Suprapubic skin (tissue), 4 donors: ENCODE measurements around the gene ACTL9. TPM values are rescaled to one million over a fixed set of nuclear protein-coding genes. Genes with fewer than 3 reads are reported as not detected.
"Not testable (repeated sequence)": the region's sequence is repeated elsewhere in the genome, so short reads cannot be mapped to it uniquely, and the experiment has no call there.

Source experiments
- DNase-seq, 2 donors: peaks; one replicate each; pipeline ENCODE4 v3.0.0-alpha.2; 2019; ENCODE audit warnings: low spot score in 2 of 2
- H3K27ac ChIP-seq: fragments of 200-600 bp; sonication (generic); one replicate; pipeline ENCODE4 v1.5.1; 2019
- H3K27me3 ChIP-seq: fragments of 200-600 bp; sonication (generic); one replicate; pipeline ENCODE4 v1.5.1; 2019
- H3K36me3 ChIP-seq: fragments of 200-600 bp; sonication (generic); one replicate; pipeline ENCODE4 v1.5.1; 2019
- H3K4me1 ChIP-seq: fragments of 200-600 bp; sonication (generic); one replicate; pipeline ENCODE4 v1.5.1; 2019
- H3K4me3 ChIP-seq: fragments of 200-600 bp; sonication (generic); one replicate; pipeline ENCODE4 v1.5.1; 2019; ENCODE audit warnings: mild to moderate bottlenecking
- H3K9me3 ChIP-seq: fragments of 200-600 bp; sonication (generic); one replicate; pipeline ENCODE4 v1.5.1; 2019
- EP300 ChIP-seq: sonication (generic); formaldehyde crosslinking; IDR thresholded peaks from one replicate; pipeline ENCODE4 v1.6.1; 2017; ENCODE audit warnings: antibody characterized with exemption
- POLR2A ChIP-seq, 2 donors: fragments of 450-650 bp; IDR thresholded peaks; one replicate each; pipeline ENCODE4 v1.6.1; 2017; ENCODE audit warnings: antibody characterized with exemption in 2 of 2, mild to moderate bottlenecking in 2 of 2, moderate library complexity in 2 of 2
- POLR2AphosphoS5 ChIP-seq, 3 donors: sonication (generic); formaldehyde crosslinking; IDR thresholded peaks; one replicate each; pipeline ENCODE4 v1.6.1; 2017; ENCODE audit warnings: antibody characterized with exemption in 3 of 3
- WGBS: methylation state at CpG from one replicate; pipeline ENCODE4 v1.1.5; 2018; 5-methylcytosine and 5-hydroxymethylcytosine counted together
- total RNA-seq, 4 donors: library from RNA; depleted of rRNA; stranded (reverse); fragments of >200 nt; gene quantifications; one replicate each; pipeline ENCODE4 v1.1.0, GENCODE V29; 2016
- TF ChIP-seq, protein P1 (sequence below), 2 donors: fragments of 200-600 bp in 1 of 2; fragments of 450-650 bp in 1 of 2; sonication (generic) in 1 of 2; IDR thresholded peaks; one replicate each; pipeline ENCODE4 v1.5.1; 2016 to 2019; ENCODE audit warnings: antibody characterized with exemption in 2 of 2, mild to moderate bottlenecking in 1 of 2, moderate library complexity in 1 of 2

The ACTL9 gene
- total RNA-seq, 4 donors from 2014 or later, result not detected

DNA sequence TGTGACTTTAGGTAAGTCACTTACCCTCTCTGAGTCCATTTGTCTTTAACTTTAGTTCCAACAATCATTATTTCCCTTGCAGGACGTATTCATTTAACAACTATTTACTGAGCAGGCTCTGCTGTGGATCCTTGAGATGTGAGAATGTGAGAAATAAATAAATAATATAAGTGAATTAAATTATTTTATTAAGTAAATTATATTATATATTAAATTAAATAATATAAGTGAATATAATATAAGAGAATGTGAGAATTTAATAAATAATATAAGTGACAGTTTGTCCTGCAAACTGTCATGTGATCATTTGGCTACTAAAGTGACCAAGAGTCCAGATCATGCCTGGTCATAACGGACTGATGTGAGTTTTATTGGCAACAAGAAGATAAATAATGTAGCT is 23.4 kb upstream of the ACTL9 start:
- no peak for TF ChIP-seq POLR2AphosphoS5 (IDR thresholded peaks at IDR 0.05)
- TF ChIP-seq, protein P1, sequence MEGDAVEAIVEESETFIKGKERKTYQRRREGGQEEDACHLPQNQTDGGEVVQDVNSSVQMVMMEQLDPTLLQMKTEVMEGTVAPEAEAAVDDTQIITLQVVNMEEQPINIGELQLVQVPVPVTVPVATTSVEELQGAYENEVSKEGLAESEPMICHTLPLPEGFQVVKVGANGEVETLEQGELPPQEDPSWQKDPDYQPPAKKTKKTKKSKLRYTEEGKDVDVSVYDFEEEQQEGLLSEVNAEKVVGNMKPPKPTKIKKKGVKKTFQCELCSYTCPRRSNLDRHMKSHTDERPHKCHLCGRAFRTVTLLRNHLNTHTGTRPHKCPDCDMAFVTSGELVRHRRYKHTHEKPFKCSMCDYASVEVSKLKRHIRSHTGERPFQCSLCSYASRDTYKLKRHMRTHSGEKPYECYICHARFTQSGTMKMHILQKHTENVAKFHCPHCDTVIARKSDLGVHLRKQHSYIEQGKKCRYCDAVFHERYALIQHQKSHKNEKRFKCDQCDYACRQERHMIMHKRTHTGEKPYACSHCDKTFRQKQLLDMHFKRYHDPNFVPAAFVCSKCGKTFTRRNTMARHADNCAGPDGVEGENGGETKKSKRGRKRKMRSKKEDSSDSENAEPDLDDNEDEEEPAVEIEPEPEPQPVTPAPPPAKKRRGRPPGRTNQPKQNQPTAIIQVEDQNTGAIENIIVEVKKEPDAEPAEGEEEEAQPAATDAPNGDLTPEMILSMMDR (IDR thresholded peaks at IDR 0.05), result no peak
- TF ChIP-seq POLR2A (IDR thresholded peaks at IDR 0.05), result no peak
- no peak for TF ChIP-seq EP300
- no peak overlapping the region for H3K27ac ChIP-seq
- WGBS, result 54% methylated on average over 2 of the region's 2 CpGs

DNA sequence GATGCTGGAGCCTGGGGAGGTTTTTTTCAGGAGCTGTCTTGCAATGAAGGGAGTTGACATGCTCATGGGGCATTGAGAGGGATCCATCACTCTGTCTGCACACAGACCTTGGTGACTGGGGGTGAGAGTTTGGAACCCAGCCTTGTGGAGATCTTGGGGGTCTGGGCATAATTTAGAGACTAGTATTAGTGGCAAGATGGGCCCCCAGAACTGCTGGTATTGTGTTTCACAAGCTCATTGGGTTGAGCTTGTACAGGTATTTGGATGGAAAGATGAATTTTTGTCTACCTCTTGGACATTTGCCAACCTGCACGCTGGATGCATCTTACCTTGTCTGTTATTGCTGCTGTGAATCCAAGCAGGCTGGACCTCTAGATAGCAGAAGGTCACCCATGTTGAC is 22.7 kb upstream of the ACTL9 start, which contains the start of gene OR2Z1:
OR2Z1 (plus strand) TSS at position 301 of the 400 bp plus-strand sequence. CDS start 9,395 bp downstream, outside the sequence.
- WGBS, result 86% methylated on average over 1 of the region's 1 CpG

More for the DNA sequence above, 23.4 kb upstream of the ACTL9 start:
- no peaks in the 10 kb centered on the region for H3K9me3 ChIP-seq
- H3K4me1 ChIP-seq, result no peaks in the 10 kb centered on the region
- H3K4me3 ChIP-seq, result no peak overlapping the region
- H3K36me3 ChIP-seq, result no peaks in the 10 kb centered on the region
- DNase-seq, result no peak
- peaks cover 9% of the 10 kb centered on the region for H3K27me3 ChIP-seq

DNA sequence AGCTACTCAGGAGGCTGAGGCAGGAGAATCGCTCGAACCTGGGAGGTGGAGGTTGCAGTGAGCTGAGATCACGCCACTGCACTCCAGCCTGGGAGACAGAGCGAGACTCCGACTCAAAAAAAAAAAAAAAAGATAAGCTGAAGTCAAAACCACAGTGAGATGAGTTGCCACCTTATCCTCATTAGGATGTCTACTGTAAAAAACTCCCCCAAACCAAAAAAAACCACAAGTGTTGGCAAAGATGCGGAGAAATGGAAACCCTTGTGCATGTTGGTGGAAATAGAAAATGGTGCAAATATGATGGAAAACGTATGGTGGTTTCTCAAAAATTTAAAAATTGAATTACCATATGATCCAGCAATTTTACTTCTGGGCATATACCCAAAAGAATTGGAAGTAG is 11.7 kb upstream of the ACTL9 start:
- DNase-seq, H3K27ac ChIP-seq: not testable (repeated sequence)
- 81% methylated on average over 7 of the region's 7 CpGs for WGBS

More for the DNA sequence above, 22.7 kb upstream of the ACTL9 start, which contains the start of gene OR2Z1:
- Histone ChIP-seq H3K27me3 (peaks cover 9% of the 10 kb centered on the region), H3K4me1 (no peaks in the 10 kb centered on the region), H3K9me3 (no peaks in the 10 kb centered on the region), H3K4me3 (no peak within 1 kb of the TSS), H3K36me3 (no peaks in the 10 kb centered on the region), H3K27ac (no peak within 1 kb of the TSS)
- no peak for DNase-seq
- TF ChIP-seq, protein P1 (IDR thresholded peaks at IDR 0.05), result no peak
- TF ChIP-seq POLR2AphosphoS5 (IDR thresholded peaks at IDR 0.05) (no peak), EP300 (no peak), POLR2A (IDR thresholded peaks at IDR 0.05) (no peak)

DNA sequence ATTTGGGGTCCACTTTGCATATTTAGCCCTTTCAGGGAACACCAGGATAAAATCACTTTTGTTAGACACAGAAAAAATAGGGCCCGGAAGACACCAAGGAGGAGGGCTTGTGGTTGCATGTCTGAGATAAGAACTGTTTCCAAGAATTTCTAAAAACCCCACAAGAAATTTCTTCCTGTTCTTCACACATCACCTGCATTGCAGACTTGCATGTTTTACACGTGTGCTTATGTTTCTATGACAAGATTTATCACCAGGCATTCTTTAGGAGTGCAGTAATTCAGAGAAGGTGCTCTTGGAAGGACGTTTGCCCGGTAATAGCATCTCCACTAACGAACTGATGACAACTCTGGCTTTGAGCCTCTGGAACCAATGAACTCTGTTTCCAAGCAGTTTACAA is 7.1 kb upstream of the ACTL9 start:
- no peak for DNase-seq

More for the DNA sequence above, 11.7 kb upstream of the ACTL9 start:
- H3K27me3 ChIP-seq, H3K36me3 ChIP-seq, H3K4me3 ChIP-seq, H3K9me3 ChIP-seq, H3K4me1 ChIP-seq: not testable (repeated sequence)

DNA sequence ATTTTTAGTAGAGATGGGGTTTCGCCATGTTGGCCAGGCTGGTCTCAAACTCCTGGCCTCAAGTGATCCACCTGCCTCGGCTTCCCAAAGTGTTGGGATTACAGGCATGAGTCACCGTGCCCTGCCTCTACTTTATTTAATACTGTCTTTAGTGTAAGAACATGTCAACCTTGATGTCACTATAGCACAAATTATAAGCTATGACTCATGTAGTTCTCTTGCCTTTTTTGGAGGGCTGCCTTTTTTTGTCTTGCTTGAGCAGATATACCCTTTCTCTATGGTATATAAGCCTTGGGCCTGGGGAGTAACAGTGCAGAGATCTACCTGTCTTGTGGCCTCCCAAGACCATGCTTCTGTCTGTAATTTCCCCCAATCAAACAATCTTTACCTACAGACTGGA is 6.7 kb upstream of the ACTL9 start:
- WGBS, result 62% methylated on average over 3 of the region's 3 CpGs
- H3K9me3 ChIP-seq, DNase-seq: not testable (repeated sequence)

More for the DNA sequence above, 7.1 kb upstream of the ACTL9 start:
- Histone ChIP-seq H3K4me1 (no peaks in the 10 kb centered on the region), H3K9me3 (no peaks in the 10 kb centered on the region), H3K36me3 (no peaks in the 10 kb centered on the region), H3K27ac (no peak overlapping the region), H3K4me3 (no peak overlapping the region), H3K27me3 (peaks cover 8% of the 10 kb centered on the region)
- WGBS, result 19% methylated on average over 5 of the region's 5 CpGs
- TF ChIP-seq, protein P1 (IDR thresholded peaks at IDR 0.05), result no peak
- TF ChIP-seq POLR2AphosphoS5 (IDR thresholded peaks at IDR 0.05) (no peak), EP300 (no peak), POLR2A (IDR thresholded peaks at IDR 0.05) (no peak)

DNA sequence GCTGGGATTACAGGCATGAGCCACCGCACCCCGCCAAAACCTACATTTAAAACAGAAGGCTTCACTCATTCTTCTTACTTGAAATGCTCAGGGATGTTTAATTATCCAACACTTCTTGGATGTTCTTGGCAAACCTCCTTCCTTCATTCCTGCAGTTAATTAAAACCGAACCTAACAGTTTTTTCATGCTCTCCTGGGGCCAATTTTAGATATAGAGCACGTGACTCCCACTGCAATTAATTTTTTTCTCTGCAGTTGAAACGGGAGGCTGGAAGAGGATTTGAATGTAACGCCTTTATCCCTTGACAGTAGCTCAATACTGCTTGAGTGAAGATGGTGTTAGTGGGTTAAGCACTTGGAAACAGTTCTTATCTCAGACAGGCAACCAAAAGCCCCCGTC is 4.6 kb upstream of the ACTL9 start:
- no peaks in the 10 kb centered on the region for H3K36me3 ChIP-seq
- no peak overlapping the region for H3K4me3 ChIP-seq
- TF ChIP-seq EP300 (no peak), POLR2AphosphoS5 (IDR thresholded peaks at IDR 0.05) (no peak), POLR2A (IDR thresholded peaks at IDR 0.05) (no peak)
- TF ChIP-seq, protein P1 (IDR thresholded peaks at IDR 0.05), result no peak
- WGBS, result 16% methylated on average over 7 of the region's 7 CpGs
- H3K27me3 ChIP-seq, result peaks cover 24% of the 10 kb centered on the region
- no peaks in the 10 kb centered on the region for H3K4me1 ChIP-seq
- no peaks in the 10 kb centered on the region for H3K9me3 ChIP-seq
- DNase-seq, result no peak
- H3K27ac ChIP-seq, result no peak overlapping the region

More for the DNA sequence above, 6.7 kb upstream of the ACTL9 start:
- not testable (repeated sequence) for H3K4me3 ChIP-seq, H3K36me3 ChIP-seq, H3K4me1 ChIP-seq, H3K27ac ChIP-seq
- peaks cover 11% of the 10 kb centered on the region for H3K27me3 ChIP-seq
